Upper lobe of left lung (tissue), 6 donors: ENCODE measurements around the gene PRSS8. TPM values are rescaled to one million over a fixed set of nuclear protein-coding genes. Genes with fewer than 3 reads are reported as not detected.
A peak's percentile ranks its signal among the peaks of the same experiment; 100 is the strongest.
"Not testable (repeated sequence)": the region's sequence is repeated elsewhere in the genome, so short reads cannot be mapped to it uniquely, and the experiment has no call there.

Experiments used
- ATAC-seq, 2 donors: fragments of 200-7000 bp; cut with Tn5 transposase; one replicate each; pipeline ENCODE4 v1.9.1; 2022; ENCODE audit warnings: mild to moderate bottlenecking in 2 of 2, moderate library complexity in 2 of 2; ENCODE audit not compliant: low FRiP score in 2 of 2
- DNase-seq, 2 donors: peaks; one replicate each; pipeline ENCODE4 v3.0.0-alpha.2; 2019 to 2020
- H3K27ac ChIP-seq, 4 donors: fragments of 200-600 bp; sonication (generic); one replicate each; pipeline ENCODE4 v1.5.1; 2016 to 2019
- H3K27me3 ChIP-seq, 4 donors: fragments of 200-600 bp; sonication (generic); one replicate each; pipeline ENCODE4 v1.5.1; 2017 to 2019
- H3K36me3 ChIP-seq, 4 donors: fragments of 200-600 bp; sonication (generic); one replicate each; pipeline ENCODE4 v1.5.1; 2016 to 2019
- H3K4me1 ChIP-seq, 4 donors: fragments of 200-600 bp; sonication (generic); one replicate each; pipeline ENCODE4 v1.5.1; 2018 to 2019
- H3K4me3 ChIP-seq, 4 donors: fragments of 200-600 bp; sonication (generic); one replicate each; pipeline ENCODE4 v1.5.1; 2017 to 2019; ENCODE audit warnings: mild to moderate bottlenecking in 2 of 4, moderate library complexity in 1 of 4
- H3K9me3 ChIP-seq, 4 donors: fragments of 200-600 bp; sonication (generic); one replicate each; pipeline ENCODE4 v1.5.1; 2018 to 2019
- EP300 ChIP-seq, 4 donors: sonication (generic); formaldehyde crosslinking; IDR thresholded peaks; one replicate each; pipeline ENCODE4 v1.5.1; 2017; ENCODE audit warnings: antibody characterized with exemption in 4 of 4, control low read depth in 2 of 4
- POLR2A ChIP-seq, 4 donors: fragments of 450-650 bp; IDR thresholded peaks; one replicate each; pipeline ENCODE4 v1.5.1; 2016 to 2017; ENCODE audit warnings: antibody characterized with exemption in 4 of 4, mild to moderate bottlenecking in 2 of 4
- POLR2AphosphoS5 ChIP-seq, 2 donors: sonication (generic); formaldehyde crosslinking; IDR thresholded peaks; one replicate each; pipeline ENCODE4 v1.5.1; 2017; ENCODE audit warnings: antibody characterized with exemption in 2 of 2
- WGBS, 2 donors: methylation state at CpG; one replicate each; pipeline ENCODE4 v1.1.5; 2017 to 2018; 5-methylcytosine and 5-hydroxymethylcytosine counted together
- total RNA-seq, 6 donors: library from RNA; depleted of rRNA in 4 of 6; stranded (reverse); fragments of >200 nt in 4 of 6; gene quantifications; one replicate each; pipeline versions ENCODE4 v1.1.0 to v1.2.1, GENCODE V29; 2016 to 2021
- TF ChIP-seq, protein P1 (sequence below), 6 experiments: fragments of 450-650 bp in 4 of 6; fragments of 200-600 bp in 2 of 6; sonication (generic) in 2 of 6; IDR thresholded peaks; one replicate each; pipeline ENCODE4 v1.5.1; 2016 to 2019; ENCODE audit warnings: antibody characterized with exemption in 6 of 6
- donor health status: DM: no; HTN: no; CAD: no; lungs with moderate emphysema.
- donor health status: DM: no; HTN: yes; CAD: no; lungs with severe emphysema.

The PRSS8 gene
- total RNA-seq, 6 donors from 2014 or later, result 59.7 to 155 (median 109) TPM

DNA sequence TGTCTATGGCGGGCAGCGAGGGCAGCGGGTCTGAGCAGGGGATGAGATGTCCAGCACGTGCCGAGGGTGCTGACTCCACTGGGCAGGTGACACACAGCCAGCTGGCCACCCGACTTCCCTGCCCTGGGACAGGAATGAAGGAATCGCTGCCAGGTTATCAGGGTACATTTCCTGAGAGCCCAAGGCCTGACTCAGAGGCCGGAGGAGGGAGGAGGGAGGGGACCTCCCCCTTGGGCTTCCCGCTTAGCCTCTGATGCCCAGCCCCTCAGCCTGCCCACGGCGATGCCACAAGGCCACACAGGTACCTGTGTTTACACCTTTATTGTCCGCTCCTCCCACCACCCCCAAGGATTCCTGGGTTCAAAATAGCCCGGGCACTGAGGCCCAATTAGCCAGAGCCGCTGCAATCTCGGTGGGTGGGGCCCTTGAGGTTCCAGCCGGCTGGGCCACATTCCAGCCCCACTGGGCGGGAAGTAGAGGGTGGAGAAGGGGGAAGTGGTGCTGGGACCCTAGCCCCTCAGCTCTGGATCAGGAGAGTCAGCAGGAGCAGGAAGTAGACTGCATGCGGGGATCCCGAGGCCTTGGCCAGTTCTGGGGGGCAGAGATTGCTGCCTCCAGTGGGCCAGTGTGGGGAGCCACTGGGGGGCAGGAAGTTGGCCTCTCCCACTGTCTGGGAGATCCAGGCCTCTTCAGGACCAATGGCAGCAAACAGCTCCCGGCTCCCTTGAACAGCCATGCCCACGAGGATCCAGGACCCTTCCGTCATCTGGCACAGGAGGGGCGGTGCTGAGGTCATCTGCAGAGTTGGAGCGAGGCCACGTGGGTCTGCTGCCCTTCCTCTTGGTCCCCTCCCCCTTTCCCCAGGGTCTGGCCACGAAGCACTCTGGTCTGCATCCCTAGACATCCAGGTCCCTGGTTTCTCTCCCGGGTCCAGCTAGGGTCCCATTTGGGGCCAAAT lies 3.4 kb upstream of the PRSS8 start:
- peak overlapping the region in 2 of 4 donors; percentile 2 to 9 for H3K4me3 ChIP-seq
- peak overlapping the region; percentile 63 to 86 (median 78) for H3K27ac ChIP-seq
- peak in 1 of 4 donors; percentile 50 for TF ChIP-seq POLR2A (IDR thresholded peaks at IDR 0.05)
- peak; percentile 48 to 74 for TF ChIP-seq POLR2AphosphoS5 (IDR thresholded peaks at IDR 0.05)
- TF ChIP-seq EP300 (IDR thresholded peaks at IDR 0.05), result peak in 2 of 4 donors; percentile 29 to 83
- TF ChIP-seq, protein P1, sequence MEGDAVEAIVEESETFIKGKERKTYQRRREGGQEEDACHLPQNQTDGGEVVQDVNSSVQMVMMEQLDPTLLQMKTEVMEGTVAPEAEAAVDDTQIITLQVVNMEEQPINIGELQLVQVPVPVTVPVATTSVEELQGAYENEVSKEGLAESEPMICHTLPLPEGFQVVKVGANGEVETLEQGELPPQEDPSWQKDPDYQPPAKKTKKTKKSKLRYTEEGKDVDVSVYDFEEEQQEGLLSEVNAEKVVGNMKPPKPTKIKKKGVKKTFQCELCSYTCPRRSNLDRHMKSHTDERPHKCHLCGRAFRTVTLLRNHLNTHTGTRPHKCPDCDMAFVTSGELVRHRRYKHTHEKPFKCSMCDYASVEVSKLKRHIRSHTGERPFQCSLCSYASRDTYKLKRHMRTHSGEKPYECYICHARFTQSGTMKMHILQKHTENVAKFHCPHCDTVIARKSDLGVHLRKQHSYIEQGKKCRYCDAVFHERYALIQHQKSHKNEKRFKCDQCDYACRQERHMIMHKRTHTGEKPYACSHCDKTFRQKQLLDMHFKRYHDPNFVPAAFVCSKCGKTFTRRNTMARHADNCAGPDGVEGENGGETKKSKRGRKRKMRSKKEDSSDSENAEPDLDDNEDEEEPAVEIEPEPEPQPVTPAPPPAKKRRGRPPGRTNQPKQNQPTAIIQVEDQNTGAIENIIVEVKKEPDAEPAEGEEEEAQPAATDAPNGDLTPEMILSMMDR (IDR thresholded peaks at IDR 0.05), result no peak
- no peaks in the 10 kb centered on the region for H3K9me3 ChIP-seq
- H3K27me3 ChIP-seq, result no peaks in the 10 kb centered on the region
- ATAC-seq (peak in 1 of 2 donors; percentile 75), DNase-seq (peak; percentile 86 to 94)
- H3K36me3 ChIP-seq, result no peaks in the 10 kb centered on the region
- 55 to 70% methylated on average over 7 to 27 of the region's 27 CpGs for WGBS, 2 donors
- peaks cover 22 to 56% (median 32%) of the 10 kb centered on the region in 4 donors for H3K4me1 ChIP-seq

DNA sequence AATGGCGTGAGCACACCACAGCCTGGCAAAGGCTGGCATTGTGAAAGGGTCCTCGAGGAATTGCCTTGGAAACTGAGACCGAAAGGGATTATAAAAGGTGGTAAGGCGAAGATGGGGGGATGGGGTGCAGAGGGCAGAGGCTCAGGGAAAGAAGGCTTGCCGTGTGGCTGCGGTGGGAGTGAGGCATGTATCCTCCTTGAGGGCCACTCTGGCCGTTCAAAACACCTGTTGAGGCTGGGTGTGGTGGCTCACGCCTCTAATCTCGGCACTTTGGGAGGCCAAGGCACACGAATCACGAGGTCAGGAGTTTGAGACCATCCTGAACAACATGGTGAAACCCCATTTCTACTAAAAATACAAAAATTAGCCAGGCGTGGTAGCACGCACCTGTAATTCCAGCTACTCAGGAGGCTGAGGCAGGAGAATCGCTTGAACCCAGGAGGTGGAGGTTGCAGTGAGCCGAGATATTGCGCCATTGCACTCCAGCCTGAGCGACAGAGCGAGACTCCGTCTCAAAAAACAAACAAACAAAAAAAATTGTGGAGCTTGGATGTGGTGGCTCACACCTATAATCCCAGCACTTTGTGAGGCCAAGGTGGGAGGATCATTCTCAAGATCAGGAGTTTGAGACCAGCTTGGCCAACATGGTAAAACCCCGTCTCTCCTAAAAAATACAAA lies 1.4 kb upstream of the PRSS8 start:
- peaks cover 16 to 66% (median 31%) of the 10 kb centered on the region in 4 donors for H3K4me1 ChIP-seq
- not testable (repeated sequence) for H3K36me3 ChIP-seq, H3K9me3 ChIP-seq, H3K27ac ChIP-seq, H3K27me3 ChIP-seq, DNase-seq, ATAC-seq, H3K4me3 ChIP-seq
- WGBS, 2 donors, result 74 to 82% methylated on average over 20 of the region's 20 CpGs

DNA sequence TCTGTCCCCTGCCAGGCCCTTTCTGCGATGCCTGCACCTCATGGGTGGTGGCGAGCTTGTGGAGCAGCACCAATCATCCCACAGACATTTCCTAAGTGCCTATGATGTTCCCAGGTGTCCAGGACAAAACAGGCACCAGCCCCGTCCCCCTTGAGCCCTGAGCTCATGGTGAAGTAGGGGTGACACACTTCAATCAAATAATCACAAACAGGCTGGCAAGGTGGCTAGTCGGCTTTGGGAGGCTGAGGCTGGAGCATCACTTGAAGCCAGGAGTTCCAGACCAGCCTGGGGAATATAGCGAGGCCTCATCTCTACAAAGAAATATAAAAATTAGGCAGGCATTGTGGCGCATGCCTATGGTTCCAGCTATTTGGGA lies 748 bp upstream of the PRSS8 start:
- no peak overlapping the region for H3K4me3 ChIP-seq
- H3K27ac ChIP-seq, result peak overlapping the region in 3 of 4 donors; percentile 56 to 91 (median 90)
- H3K9me3 ChIP-seq, result no peaks in the 10 kb centered on the region
- H3K36me3 ChIP-seq, result peaks cover 0 to 15% (median 14%) of the 10 kb centered on the region in 4 donors
- peaks cover 11 to 66% (median 32%) of the 10 kb centered on the region in 4 donors for H3K4me1 ChIP-seq
- ATAC-seq, result no peak
- TF ChIP-seq EP300 (IDR thresholded peaks at IDR 0.05), result no peak
- TF ChIP-seq, protein P1 (IDR thresholded peaks at IDR 0.05), result no peak
- H3K27me3 ChIP-seq, result no peaks in the 10 kb centered on the region
- WGBS, 2 donors, result 70 to 72% methylated on average over 6 of the region's 6 CpGs
- no peak for DNase-seq

DNA sequence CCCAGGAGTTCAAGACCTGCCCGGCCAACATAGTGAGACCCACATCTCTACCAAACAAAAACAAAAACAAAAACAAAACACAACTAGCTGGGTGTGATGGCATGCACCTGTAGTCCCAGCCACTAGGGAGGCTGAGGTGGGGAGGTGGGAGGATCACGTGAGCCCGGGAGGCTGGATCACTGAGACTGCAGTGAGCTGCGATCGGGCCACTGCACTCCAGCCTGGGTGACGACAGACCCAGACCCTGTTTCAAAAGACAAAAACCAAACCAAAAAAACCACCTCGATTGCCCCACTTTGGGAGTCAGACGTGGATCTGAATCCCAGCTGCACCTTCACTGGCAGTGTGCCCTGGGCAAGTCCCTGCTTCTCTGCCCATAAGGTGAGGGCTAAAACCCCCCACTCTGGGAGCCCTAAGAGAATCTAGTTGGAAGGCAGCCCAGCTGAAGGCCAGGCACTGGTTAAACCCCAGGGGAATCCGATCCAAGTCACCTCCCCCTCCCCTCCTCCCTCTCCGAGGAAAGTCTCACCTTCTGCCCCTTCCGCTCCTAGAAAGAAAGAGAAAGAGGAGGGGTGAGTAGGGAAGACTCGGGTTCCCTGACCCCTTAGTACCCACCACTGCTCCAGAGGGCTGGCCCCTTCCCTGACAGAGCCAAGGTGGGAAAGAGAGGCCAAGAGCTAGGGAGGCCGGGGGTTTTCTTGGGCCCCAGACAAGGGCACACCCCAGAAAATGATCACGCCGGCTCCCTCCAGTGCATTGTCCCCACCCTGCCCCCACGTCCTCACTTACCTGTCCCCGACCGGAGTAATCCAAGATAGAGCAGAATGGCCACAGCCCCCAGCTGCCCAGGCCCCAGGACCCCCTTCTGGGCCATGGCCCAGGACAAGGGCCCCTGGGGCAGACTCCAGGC lies 647 bp downstream of the PRSS8 start:
- H3K9me3 ChIP-seq, result no peaks in the 10 kb centered on the region
- TF ChIP-seq EP300 (IDR thresholded peaks at IDR 0.05) (no peak), POLR2AphosphoS5 (IDR thresholded peaks at IDR 0.05) (peak; percentile 13 to 63), POLR2A (IDR thresholded peaks at IDR 0.05) (peak in 2 of 4 donors; percentile 54 to 67)
- TF ChIP-seq, protein P1 (IDR thresholded peaks at IDR 0.05), result peak in 3 of 6 experiments; percentile 17 to 55 (median 20)
- ATAC-seq (peak; percentile 25 to 61), DNase-seq (peak in 1 of 2 donors; percentile 82)
- peak overlapping the region in 3 of 4 donors; percentile 53 to 62 (median 54) for H3K4me3 ChIP-seq
- no peaks in the 10 kb centered on the region for H3K27me3 ChIP-seq
- WGBS, 2 donors, result 20 to 28% methylated on average over 9 to 17 of the region's 18 CpGs
- H3K4me1 ChIP-seq, result peaks cover 14 to 71% (median 36%) of the 10 kb centered on the region in 4 donors
- H3K27ac ChIP-seq, result peak overlapping the region; percentile 81 to 91 (median 88)
- peaks cover 0 to 29% (median 27%) of the 10 kb centered on the region in 4 donors for H3K36me3 ChIP-seq
